HEK293 (cell line): ENCODE results near the gene EVA1C.

Experiments used
- CTCF ChIA-PET: fragments of 350-600 bp; formaldehyde crosslinking; extraction: SDS; loops from one replicate; lab custom pipeline; 2021; ENCODE audit warnings: antibody characterized with exemption; lab: Yijun Ruan, JAX
- POLR2A ChIA-PET: fragments of 300-600 bp; formaldehyde crosslinking; extraction: SDS; loops from one replicate; lab custom pipeline; 2020; ENCODE audit warnings: antibody characterized with exemption, inconsistent platforms; lab: Yijun Ruan, JAX
- H3K27ac ChIP-seq: fragments of 200-500 bp; sonication (Bioruptor generic); 2 replicates; pipeline ENCODE4 v1.5.1; 2014; ENCODE audit warnings: low read depth, low read length, control low read depth, inconsistent platforms; ENCODE audit errors: extremely low read depth
- H3K36me3 ChIP-seq, 2 experiments: fragments of 200-500 bp in 1 of 2; sonication (Bioruptor generic) in 1 of 2; 1 replicate in 1 of 2; 2 replicates in 1 of 2; pipeline ENCODE4 v1.5.1; 2014 to 2017; ENCODE audit warnings: inconsistent platforms in 2 of 2, low read length in 2 of 2; ENCODE audit not compliant: control insufficient read depth in 2 of 2, insufficient read depth in 1 of 2
- H3K4me1 ChIP-seq: fragments of 200-500 bp; sonication (Bioruptor generic); 2 replicates; pipeline ENCODE4 v1.5.1; 2014; ENCODE audit warnings: mild to moderate bottlenecking, low read length, inconsistent platforms; ENCODE audit not compliant: control insufficient read depth, insufficient read depth
- H3K4me3 ChIP-seq: 2 replicates; pipeline ENCODE4 v1.5.1; 2011; ENCODE audit warnings: low read depth, mild to moderate bottlenecking, control low read depth, low read length, moderate library complexity
- H3K9me3 ChIP-seq: fragments of 200-500 bp; sonication (Bioruptor generic); 2 replicates; pipeline ENCODE4 v1.5.1; 2014; ENCODE audit warnings: low read depth, low read length, inconsistent platforms; ENCODE audit not compliant: control insufficient read depth, insufficient read depth
- FEZF1 ChIP-seq: fragments of 450-650 bp; formaldehyde crosslinking; IDR thresholded peaks from 2 replicates; pipeline ENCODE4 v1.5.1; 2016; ENCODE audit warnings: missing biosample characterization, missing genetic modification characterization
- KLF10 ChIP-seq: fragments of 450-650 bp; IDR thresholded peaks from 2 replicates; pipeline ENCODE4 v1.5.1; 2018; ENCODE audit warnings: missing biosample characterization, mild to moderate bottlenecking, missing genetic modification characterization
- KLF9 ChIP-seq: fragments of 450-650 bp; formaldehyde crosslinking; IDR thresholded peaks from 2 replicates; pipeline ENCODE4 v1.5.1; 2016; ENCODE audit warnings: missing biosample characterization, missing genetic modification characterization, low read depth
- MYNN ChIP-seq: fragments of 450-650 bp; formaldehyde crosslinking; IDR thresholded peaks from 2 replicates; pipeline ENCODE4 v1.5.1; 2016; ENCODE audit warnings: missing biosample characterization, missing genetic modification characterization, borderline replicate concordance
- PRDM1 ChIP-seq: fragments of 450-650 bp; formaldehyde crosslinking; IDR thresholded peaks from 2 replicates; pipeline ENCODE4; 2016; ENCODE audit warnings: missing biosample characterization, missing genetic modification characterization
- RBAK ChIP-seq: fragments of 450-650 bp; formaldehyde crosslinking; IDR thresholded peaks from 2 replicates; pipeline ENCODE4 v1.5.1; 2016; ENCODE audit warnings: missing biosample characterization, missing genetic modification characterization
- SP7 ChIP-seq: fragments of 450-650 bp; formaldehyde crosslinking; IDR thresholded peaks from 2 replicates; pipeline ENCODE4 v1.5.1; 2016; ENCODE audit warnings: missing biosample characterization, missing genetic modification characterization
- ZBTB20 ChIP-seq: fragments of 450-650 bp; formaldehyde crosslinking; IDR thresholded peaks from 2 replicates; pipeline ENCODE4 v1.5.1; 2016; ENCODE audit warnings: missing biosample characterization, missing genetic modification characterization
- ZBTB8A ChIP-seq: fragments of 450-650 bp; formaldehyde crosslinking; IDR thresholded peaks from 2 replicates; pipeline ENCODE4 v1.5.1; 2016; ENCODE audit warnings: missing biosample characterization, missing genetic modification characterization
- ZFP37 ChIP-seq: fragments of 450-650 bp; formaldehyde crosslinking; IDR thresholded peaks from 2 replicates; pipeline ENCODE4 v1.5.1; 2016; ENCODE audit warnings: missing biosample characterization, missing genetic modification characterization
- ZNF19 ChIP-seq: fragments of 450-650 bp; formaldehyde crosslinking; IDR thresholded peaks from 2 replicates; pipeline ENCODE4; 2016; ENCODE audit warnings: missing biosample characterization, missing genetic modification characterization, low read depth
- ZNF202 ChIP-seq: fragments of 450-650 bp; formaldehyde crosslinking; IDR thresholded peaks from 2 replicates; pipeline ENCODE4 v1.5.1; 2016; ENCODE audit warnings: missing biosample characterization, missing genetic modification characterization, borderline replicate concordance
- ZNF23 ChIP-seq: fragments of 450-650 bp; formaldehyde crosslinking; IDR thresholded peaks from 2 replicates; pipeline ENCODE4 v1.5.1; 2016; ENCODE audit warnings: missing biosample characterization, missing genetic modification characterization, borderline replicate concordance
- ZNF239 ChIP-seq: fragments of 450-650 bp; formaldehyde crosslinking; IDR thresholded peaks from 2 replicates; pipeline ENCODE4 v1.5.1; 2016; ENCODE audit warnings: missing biosample characterization, missing genetic modification characterization
- ZNF248 ChIP-seq: fragments of 450-650 bp; formaldehyde crosslinking; IDR thresholded peaks from 2 replicates; pipeline ENCODE4 v1.5.1; 2017; ENCODE audit warnings: missing biosample characterization, missing genetic modification characterization
- ZNF354C ChIP-seq: fragments of 450-650 bp; formaldehyde crosslinking; IDR thresholded peaks from 2 replicates; pipeline ENCODE4 v1.5.1; 2016; ENCODE audit warnings: missing biosample characterization, missing genetic modification characterization, low read depth, borderline replicate concordance
- ZNF394 ChIP-seq: fragments of 450-650 bp; formaldehyde crosslinking; IDR thresholded peaks from 2 replicates; pipeline ENCODE4 v1.5.1; 2016; ENCODE audit warnings: missing biosample characterization, missing genetic modification characterization, mild to moderate bottlenecking, moderate library complexity, borderline replicate concordance
- ZNF501 ChIP-seq: fragments of 450-650 bp; formaldehyde crosslinking; IDR thresholded peaks from 2 replicates; pipeline ENCODE4 v1.5.1; 2016; ENCODE audit warnings: missing biosample characterization, missing genetic modification characterization
- ZNF529 ChIP-seq: fragments of 450-650 bp; formaldehyde crosslinking; IDR thresholded peaks from 2 replicates; pipeline ENCODE4 v1.5.1; 2017; ENCODE audit warnings: missing genetic modification characterization, missing biosample characterization; ENCODE audit not compliant: insufficient replicate concordance
- ZNF596 ChIP-seq: fragments of 450-650 bp; IDR thresholded peaks from 2 replicates; pipeline ENCODE4 v1.5.0; 2018; ENCODE audit warnings: missing biosample characterization, mild to moderate bottlenecking, missing genetic modification characterization, moderate library complexity
- ZNF677 ChIP-seq: fragments of 450-650 bp; IDR thresholded peaks from 2 replicates; pipeline ENCODE4 v1.5.0; 2018; ENCODE audit warnings: missing biosample characterization, mild to moderate bottlenecking, missing genetic modification characterization, moderate library complexity
- ZNF776 ChIP-seq: fragments of 450-650 bp; formaldehyde crosslinking; IDR thresholded peaks from 2 replicates; pipeline ENCODE4 v1.5.0; 2017; ENCODE audit warnings: missing biosample characterization, missing genetic modification characterization, borderline replicate concordance
- ZNF785 ChIP-seq: fragments of 450-650 bp; formaldehyde crosslinking; IDR thresholded peaks from 2 replicates; pipeline ENCODE4 v1.5.1; 2016; ENCODE audit warnings: missing biosample characterization, missing genetic modification characterization
- ZSCAN16 ChIP-seq: fragments of 450-650 bp; formaldehyde crosslinking; IDR thresholded peaks from 2 replicates; pipeline ENCODE4 v1.5.1; 2016; ENCODE audit warnings: missing biosample characterization, missing genetic modification characterization
- TF ChIP-seq, protein P1 (sequence below): fragments of 450-650 bp; formaldehyde crosslinking; IDR thresholded peaks from 2 replicates; pipeline ENCODE4 v1.5.1; 2016; ENCODE audit warnings: missing biosample characterization, missing genetic modification characterization
- TF ChIP-seq, protein P2 (sequence below): IDR thresholded peaks from 2 replicates; pipeline ENCODE4 v1.6.1; 2011; ENCODE audit warnings: mild to moderate bottlenecking, low read depth, low read length, borderline replicate concordance
- TF ChIP-seq, protein P3 (sequence below): fragments of 450-650 bp; formaldehyde crosslinking; IDR thresholded peaks from 2 replicates; pipeline ENCODE4 v1.5.1; 2016; ENCODE audit warnings: missing biosample characterization, missing genetic modification characterization

The EVA1C gene

DNA sequence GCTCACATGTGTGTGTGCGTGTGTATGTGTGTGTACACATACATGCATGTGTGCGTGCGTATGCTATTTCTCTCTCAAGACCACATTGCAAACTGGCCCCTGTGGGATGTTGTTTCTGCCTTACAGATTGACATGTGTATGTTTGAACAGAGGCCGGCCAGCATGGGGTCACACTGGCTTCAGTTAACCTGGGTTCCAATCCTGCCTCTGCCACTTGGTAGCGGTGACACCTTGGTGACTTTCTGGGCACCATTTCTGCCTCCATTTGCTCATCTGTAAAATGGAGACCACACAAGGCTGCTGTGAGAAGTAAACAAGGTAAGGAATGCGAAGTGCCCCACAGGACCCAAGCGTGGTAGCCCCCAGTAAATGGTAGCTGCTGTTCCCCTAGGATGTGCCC is 121.1 kb downstream of the EVA1C start:
- ChIA-PET POLR2A (no interaction called here), CTCF (interaction anchor here (0.6 kb wide), 1 partner anchor 128 kb away, joined by 4 read pairs; no protein-coding TSS in a partner anchor)
- Histone ChIP-seq H3K36me3 (peaks cover 0 to 5% of the 10 kb centered on the region in 2 experiments; a peak in 1 of 3 replicates), H3K9me3 (no peaks in the 10 kb centered on the region), H3K4me3 (no peak overlapping the region), H3K27ac (no peak overlapping the region), H3K4me1 (no peaks in the 10 kb centered on the region)
- TF ChIP-seq FEZF1 (no peak), ZNF596 (tag by site-specific recombination) (no peak)
- TF ChIP-seq, protein P1, sequence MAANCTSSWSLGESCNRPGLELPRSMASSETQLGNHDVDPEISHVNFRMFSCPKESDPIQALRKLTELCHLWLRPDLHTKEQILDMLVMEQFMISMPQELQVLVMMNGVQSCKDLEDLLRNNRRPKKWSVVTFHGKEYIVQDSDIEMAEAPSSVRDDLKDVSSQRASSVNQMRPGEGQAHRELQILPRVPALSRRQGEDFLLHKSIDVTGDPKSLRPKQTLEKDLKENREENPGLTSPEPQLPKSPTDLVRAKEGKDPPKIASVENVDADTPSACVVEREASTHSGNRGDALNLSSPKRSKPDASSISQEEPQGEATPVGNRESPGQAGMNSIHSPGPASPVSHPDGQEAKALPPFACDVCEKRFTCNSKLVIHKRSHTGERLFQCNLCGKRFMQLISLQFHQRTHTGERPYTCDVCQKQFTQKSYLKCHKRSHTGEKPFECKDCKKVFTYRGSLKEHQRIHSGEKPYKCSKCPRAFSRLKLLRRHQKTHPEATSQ (tag by site-specific recombination) = 0 out of 2 replicates have a peak, but pooled peaks have one; percentile 3

DNA sequence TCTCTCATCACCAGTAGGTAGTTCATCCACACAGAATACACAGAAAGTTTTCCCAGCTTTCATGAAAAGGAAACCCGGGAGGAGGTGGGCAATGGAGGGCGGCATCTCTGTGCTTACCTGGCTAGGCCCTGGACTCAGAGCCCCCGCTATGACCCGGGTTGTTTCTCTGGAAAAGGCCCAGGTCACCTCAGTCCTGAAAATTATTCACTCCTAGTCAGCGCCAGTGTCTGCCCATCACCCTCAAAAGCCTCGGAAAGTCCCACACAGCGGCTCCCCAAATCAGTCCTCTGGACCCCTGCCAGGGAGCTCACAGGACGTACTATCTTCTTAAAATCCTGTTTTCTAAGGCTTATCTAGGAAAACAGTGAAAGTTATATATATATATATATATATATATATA is 121.6 kb downstream of the EVA1C start:
- POLR2A ChIA-PET = no interaction called here

DNA sequence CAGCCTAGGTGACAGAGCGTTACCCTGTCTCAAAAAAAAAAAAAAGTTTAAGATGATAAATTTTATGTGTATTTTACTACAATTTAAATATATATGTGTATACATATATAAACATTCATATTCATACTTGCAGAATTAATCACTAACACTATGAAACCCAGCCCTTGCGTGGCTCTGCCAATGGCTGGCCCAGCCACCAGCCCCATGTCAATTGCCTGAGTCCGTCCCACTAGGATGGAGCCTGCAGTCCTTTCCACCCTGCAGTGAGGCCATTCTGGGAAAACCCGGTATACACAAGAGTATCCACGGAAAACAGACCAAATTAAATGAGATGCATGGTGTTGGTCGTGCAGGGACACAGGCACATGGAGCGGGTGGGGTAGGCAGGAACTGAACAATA is 123.1 kb downstream of the EVA1C start:
- no peaks in the 10 kb centered on the region for H3K4me1 ChIP-seq
- no peak for TF ChIP-seq KLF10 (tag by site-specific recombination)
- TF ChIP-seq, protein P2, sequence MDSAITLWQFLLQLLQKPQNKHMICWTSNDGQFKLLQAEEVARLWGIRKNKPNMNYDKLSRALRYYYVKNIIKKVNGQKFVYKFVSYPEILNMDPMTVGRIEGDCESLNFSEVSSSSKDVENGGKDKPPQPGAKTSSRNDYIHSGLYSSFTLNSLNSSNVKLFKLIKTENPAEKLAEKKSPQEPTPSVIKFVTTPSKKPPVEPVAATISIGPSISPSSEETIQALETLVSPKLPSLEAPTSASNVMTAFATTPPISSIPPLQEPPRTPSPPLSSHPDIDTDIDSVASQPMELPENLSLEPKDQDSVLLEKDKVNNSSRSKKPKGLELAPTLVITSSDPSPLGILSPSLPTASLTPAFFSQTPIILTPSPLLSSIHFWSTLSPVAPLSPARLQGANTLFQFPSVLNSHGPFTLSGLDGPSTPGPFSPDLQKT = no peak
- no peak for TF ChIP-seq ZNF529 (tag by site-specific recombination)
- TF ChIP-seq ZNF394 (tag by site-specific recombination) = no peak
- TF ChIP-seq KLF9 (tag by site-specific recombination) = no peak
- no peak for TF ChIP-seq ZNF596 (tag by site-specific recombination)
- peak; percentile 51; the same call in 1 of the 2 replicates for TF ChIP-seq ZNF677 (tag by site-specific recombination)
- TF ChIP-seq MYNN (tag by site-specific recombination) = no peak
- TF ChIP-seq, all 188 proteins: peak for 1
- H3K9me3 ChIP-seq = no peaks in the 10 kb centered on the region
- H3K27ac ChIP-seq = no peak overlapping the region
- POLR2A ChIA-PET = no interaction called here
- peaks cover 0 to 5% of the 10 kb centered on the region in 2 experiments; a peak in 1 of 3 replicates for H3K36me3 ChIP-seq
- H3K4me3 ChIP-seq = no peak overlapping the region
- CTCF ChIA-PET = no interaction called here

More for the DNA sequence above, 121.6 kb downstream of the EVA1C start:
- CTCF ChIA-PET = interaction anchor here (0.6 kb wide), 1 partner anchor 128 kb away, joined by 4 read pairs; no protein-coding TSS in a partner anchor
- Histone ChIP-seq H3K4me1 (no peaks in the 10 kb centered on the region), H3K4me3 (no peak overlapping the region), H3K36me3 (peaks cover 0 to 5% of the 10 kb centered on the region in 2 experiments; a peak in 1 of 3 replicates), H3K9me3 (no peaks in the 10 kb centered on the region), H3K27ac (no peak overlapping the region)
- TF ChIP-seq, protein P3, sequence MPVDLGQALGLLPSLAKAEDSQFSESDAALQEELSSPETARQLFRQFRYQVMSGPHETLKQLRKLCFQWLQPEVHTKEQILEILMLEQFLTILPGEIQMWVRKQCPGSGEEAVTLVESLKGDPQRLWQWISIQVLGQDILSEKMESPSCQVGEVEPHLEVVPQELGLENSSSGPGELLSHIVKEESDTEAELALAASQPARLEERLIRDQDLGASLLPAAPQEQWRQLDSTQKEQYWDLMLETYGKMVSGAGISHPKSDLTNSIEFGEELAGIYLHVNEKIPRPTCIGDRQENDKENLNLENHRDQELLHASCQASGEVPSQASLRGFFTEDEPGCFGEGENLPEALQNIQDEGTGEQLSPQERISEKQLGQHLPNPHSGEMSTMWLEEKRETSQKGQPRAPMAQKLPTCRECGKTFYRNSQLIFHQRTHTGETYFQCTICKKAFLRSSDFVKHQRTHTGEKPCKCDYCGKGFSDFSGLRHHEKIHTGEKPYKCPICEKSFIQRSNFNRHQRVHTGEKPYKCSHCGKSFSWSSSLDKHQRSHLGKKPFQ (tag by site-specific recombination) = no peak
- TF ChIP-seq ZNF354C (tag by site-specific recombination) (no peak), ZBTB20 (tag by site-specific recombination) (no peak), ZNF19 (tag by site-specific recombination) (no peak), ZNF202 (no peak), ZNF501 (tag by site-specific recombination) (no peak), SP7 (tag by site-specific recombination) (no peak), ZNF776 (no peak), PRDM1 (tag by site-specific recombination) (no peak), ZNF23 (tag by site-specific recombination) (no peak), ZNF785 (tag by site-specific recombination) (no peak), ZSCAN16 (tag by site-specific recombination) (no peak), ZFP37 (tag by site-specific recombination) (no peak), ZNF239 (tag by site-specific recombination) (no peak), ZNF248 (tag by site-specific recombination) (no peak), ZNF677 (tag by site-specific recombination) (no peak), ZBTB8A (tag by site-specific recombination) (no peak), RBAK (tag by site-specific recombination) (no peak)
